KMS-11 (cell line): ENCODE data around the gene TTC21B.

ENCODE experiments used
- H2AFZ ChIP-seq: fragments of 200-600 bp; sonication (generic); 2 replicates; pipeline ENCODE4 v1.6.1; 2016; ENCODE audit warnings: antibody characterized with exemption, mixed run types, low read depth
- H3K27ac ChIP-seq: fragments of 200-600 bp; sonication (generic); 2 replicates; pipeline ENCODE4 v1.6.1; 2016; ENCODE audit warnings: mild to moderate bottlenecking, mixed run types
- H3K27me3 ChIP-seq: fragments of 200-600 bp; sonication (generic); 2 replicates; pipeline ENCODE4 v1.6.1; 2017; ENCODE audit warnings: mild to moderate bottlenecking, low read depth, mixed run types, moderate library complexity; ENCODE audit not compliant: insufficient read depth
- H3K36me3 ChIP-seq: fragments of 200-600 bp; sonication (generic); 2 replicates; pipeline ENCODE4 v1.6.1; 2017; ENCODE audit warnings: mild to moderate bottlenecking, mixed run types; ENCODE audit not compliant: insufficient read depth
- H3K4me1 ChIP-seq: fragments of 200-600 bp; sonication (generic); 2 replicates; pipeline ENCODE4 v1.6.1; 2016; ENCODE audit warnings: mild to moderate bottlenecking, low read depth, mixed run types; ENCODE audit not compliant: poor library complexity, severe bottlenecking
- H3K4me2 ChIP-seq: fragments of 200-600 bp; sonication (generic); 2 replicates; pipeline ENCODE4 v1.7.0; 2016; ENCODE audit warnings: mild to moderate bottlenecking, mixed run types
- H3K4me3 ChIP-seq: fragments of 200-600 bp; sonication (generic); IDR thresholded peaks from 2 replicates; pipeline ENCODE4 v1.6.1; 2017; ENCODE audit warnings: low read depth, low read length, mixed read lengths; ENCODE audit not compliant: insufficient read depth
- H3K79me2 ChIP-seq: fragments of 200-600 bp; sonication (generic); 2 replicates; pipeline ENCODE4 v1.6.1; 2016; ENCODE audit warnings: low read depth, mixed run types; ENCODE audit not compliant: insufficient read depth
- H3K9ac ChIP-seq: fragments of 200-600 bp; sonication (generic); 2 replicates; pipeline ENCODE4 v1.6.1; 2016; ENCODE audit warnings: mild to moderate bottlenecking, mixed run types
- H4K20me1 ChIP-seq: fragments of 200-600 bp; sonication (generic); 2 replicates; pipeline ENCODE4 v1.6.1; 2016; ENCODE audit warnings: mild to moderate bottlenecking, mixed run types; ENCODE audit not compliant: insufficient read depth
- TF ChIP-seq, protein P1 (sequence below): fragments of 200-600 bp; sonication (generic); conservative IDR thresholded peaks from 2 replicates; pipeline ENCODE4 v1.6.1; 2017; ENCODE audit warnings: low read depth, mild to moderate bottlenecking, antibody characterized with exemption, low read length, moderate library complexity, mixed read lengths

Gene TTC21B

DNA sequence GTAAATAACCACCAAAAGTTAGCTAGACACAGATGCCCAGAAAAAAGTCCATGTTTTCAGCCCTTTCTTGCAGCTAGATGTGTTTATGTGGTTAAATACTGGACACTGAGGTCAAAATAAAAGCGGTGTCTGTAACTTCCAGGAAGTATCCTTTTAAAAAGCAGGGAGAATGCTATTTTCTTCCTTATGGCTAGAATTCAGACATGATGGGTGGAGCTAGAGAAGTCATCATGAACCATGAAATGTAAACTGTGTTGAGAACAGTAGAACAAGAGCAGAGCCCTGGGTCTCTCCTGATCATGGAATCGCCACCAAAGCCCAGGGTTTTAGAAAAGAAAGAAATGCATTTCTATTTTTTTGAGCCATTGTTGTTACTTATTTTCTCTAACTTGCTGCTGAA lies 118.2 kb downstream of the TTC21B start:
- no peaks in the 10 kb centered on the region for H3K79me2 ChIP-seq
- H2AFZ ChIP-seq = no peak overlapping the region
- H3K9ac ChIP-seq = no peak overlapping the region
- no peaks in the 10 kb centered on the region for H3K4me1 ChIP-seq
- no peaks in the 10 kb centered on the region for H4K20me1 ChIP-seq
- no peak overlapping the region for H3K4me2 ChIP-seq
- H3K4me3 ChIP-seq = no peak overlapping the region
- TF ChIP-seq, protein P1, sequence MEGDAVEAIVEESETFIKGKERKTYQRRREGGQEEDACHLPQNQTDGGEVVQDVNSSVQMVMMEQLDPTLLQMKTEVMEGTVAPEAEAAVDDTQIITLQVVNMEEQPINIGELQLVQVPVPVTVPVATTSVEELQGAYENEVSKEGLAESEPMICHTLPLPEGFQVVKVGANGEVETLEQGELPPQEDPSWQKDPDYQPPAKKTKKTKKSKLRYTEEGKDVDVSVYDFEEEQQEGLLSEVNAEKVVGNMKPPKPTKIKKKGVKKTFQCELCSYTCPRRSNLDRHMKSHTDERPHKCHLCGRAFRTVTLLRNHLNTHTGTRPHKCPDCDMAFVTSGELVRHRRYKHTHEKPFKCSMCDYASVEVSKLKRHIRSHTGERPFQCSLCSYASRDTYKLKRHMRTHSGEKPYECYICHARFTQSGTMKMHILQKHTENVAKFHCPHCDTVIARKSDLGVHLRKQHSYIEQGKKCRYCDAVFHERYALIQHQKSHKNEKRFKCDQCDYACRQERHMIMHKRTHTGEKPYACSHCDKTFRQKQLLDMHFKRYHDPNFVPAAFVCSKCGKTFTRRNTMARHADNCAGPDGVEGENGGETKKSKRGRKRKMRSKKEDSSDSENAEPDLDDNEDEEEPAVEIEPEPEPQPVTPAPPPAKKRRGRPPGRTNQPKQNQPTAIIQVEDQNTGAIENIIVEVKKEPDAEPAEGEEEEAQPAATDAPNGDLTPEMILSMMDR = no peak
- H3K27me3 ChIP-seq = no peaks in the 10 kb centered on the region
- H3K36me3 ChIP-seq = no peaks in the 10 kb centered on the region
- no peak overlapping the region for H3K27ac ChIP-seq

DNA sequence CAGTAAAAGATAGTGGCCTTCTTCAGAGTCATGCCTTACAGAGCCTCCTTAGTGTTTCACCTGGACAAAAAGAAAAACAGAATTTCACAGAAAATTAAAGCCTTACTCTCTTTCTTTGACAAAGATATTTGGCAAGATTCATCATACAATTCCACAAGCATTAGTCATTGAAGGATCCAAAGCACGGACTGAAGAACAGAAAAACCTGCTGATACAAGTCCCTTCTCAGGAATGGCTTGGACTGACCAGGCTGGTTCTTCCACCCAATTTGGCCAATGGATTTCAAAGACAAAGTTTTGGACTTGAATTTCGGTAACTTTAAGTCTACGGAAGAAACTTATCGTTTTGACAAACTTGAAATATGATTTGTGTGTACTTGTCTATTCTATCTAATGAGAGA lies 120.4 kb downstream of the TTC21B start:
- Histone ChIP-seq H3K4me1 (no peaks in the 10 kb centered on the region), H2AFZ (no peak overlapping the region), H3K9ac (no peak overlapping the region), H3K4me3 (no peak overlapping the region), H3K27me3 (no peaks in the 10 kb centered on the region), H3K36me3 (no peaks in the 10 kb centered on the region), H3K79me2 (no peaks in the 10 kb centered on the region), H3K4me2 (no peak overlapping the region), H3K27ac (no peak overlapping the region), H4K20me1 (no peaks in the 10 kb centered on the region)
- TF ChIP-seq, protein P1 = no peak

DNA sequence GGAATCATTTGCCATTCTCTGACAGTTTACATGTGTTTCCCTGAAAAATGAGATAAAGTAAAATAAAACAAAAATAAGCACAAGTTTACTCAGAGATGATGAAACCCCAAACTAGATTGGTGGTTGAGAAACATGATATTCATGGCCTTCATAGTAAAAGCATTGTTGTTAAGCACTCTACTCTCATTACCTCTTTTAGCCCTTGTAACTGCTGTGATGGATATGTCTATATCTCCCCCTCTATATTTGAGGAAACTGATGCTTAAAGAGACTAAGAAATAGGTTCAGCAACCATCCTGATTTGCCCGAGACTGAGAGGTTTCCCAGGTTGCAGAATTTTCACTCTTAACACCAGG lies 125.7 kb downstream of the TTC21B start:
- no peak overlapping the region for H3K27ac ChIP-seq
- no peak overlapping the region for H3K4me2 ChIP-seq
- H3K36me3 ChIP-seq = no peaks in the 10 kb centered on the region
- H3K4me1 ChIP-seq = peaks cover 6% of the 10 kb centered on the region
- TF ChIP-seq, protein P1 = no peak
- no peak overlapping the region for H3K9ac ChIP-seq
- no peak overlapping the region for H2AFZ ChIP-seq
- no peaks in the 10 kb centered on the region for H4K20me1 ChIP-seq
- H3K4me3 ChIP-seq = no peak overlapping the region
- no peaks in the 10 kb centered on the region for H3K27me3 ChIP-seq
- no peaks in the 10 kb centered on the region for H3K79me2 ChIP-seq

DNA sequence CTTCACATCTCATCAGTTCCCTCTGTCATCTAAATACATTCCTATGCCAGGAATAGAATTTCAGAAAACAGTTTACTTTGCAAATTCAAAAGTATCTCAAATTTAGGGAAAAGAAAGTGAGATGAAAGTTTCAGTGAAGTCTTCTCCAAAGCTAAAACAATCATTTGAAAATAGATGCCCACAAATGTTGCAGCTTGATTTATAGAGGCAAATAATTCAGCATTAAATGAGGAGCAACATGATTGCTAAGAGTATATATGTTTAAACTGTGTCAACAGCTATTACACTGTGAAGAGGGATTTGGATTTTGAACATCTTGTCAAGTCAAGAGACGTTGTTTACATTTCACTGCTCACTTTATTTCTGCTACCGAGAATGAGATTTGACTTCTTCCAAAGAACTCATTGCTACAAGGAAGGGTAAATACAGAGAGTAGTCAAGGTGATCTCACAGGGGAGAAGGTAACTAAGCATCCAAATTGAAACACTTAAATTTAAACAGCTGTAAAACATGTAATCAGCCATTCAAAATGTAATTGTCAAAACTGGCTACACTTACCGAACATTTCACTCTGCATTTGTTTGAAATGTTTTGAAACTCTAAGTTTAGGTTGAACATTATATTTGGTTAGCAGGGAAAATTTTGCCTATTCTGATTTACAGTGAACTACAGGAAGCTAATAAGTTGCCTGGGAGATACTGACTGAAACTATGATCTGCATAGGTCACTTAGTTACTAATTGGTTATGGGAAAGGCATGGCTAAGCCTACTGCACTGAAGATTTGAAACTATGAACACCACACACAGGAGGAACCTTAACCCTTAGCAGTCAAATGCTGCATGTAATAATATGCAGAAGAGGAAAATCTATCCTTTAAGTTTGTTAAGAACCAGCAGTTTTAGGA lies 126.3 kb downstream of the TTC21B start:
- H3K9ac ChIP-seq = no peak overlapping the region
- no peaks in the 10 kb centered on the region for H3K79me2 ChIP-seq
- no peak overlapping the region for H3K27ac ChIP-seq
- TF ChIP-seq, protein P1 = no peak
- no peak overlapping the region for H3K4me3 ChIP-seq
- H2AFZ ChIP-seq = no peak overlapping the region
- H3K4me2 ChIP-seq = no peak overlapping the region
- peaks cover 6% of the 10 kb centered on the region for H3K4me1 ChIP-seq
- H4K20me1 ChIP-seq = no peaks in the 10 kb centered on the region
- no peaks in the 10 kb centered on the region for H3K36me3 ChIP-seq
- H3K27me3 ChIP-seq = no peaks in the 10 kb centered on the region
